CD14-positive monocyte (primary cell): ENCODE results near the gene MRPL46. TPM values are rescaled to one million over a fixed set of nuclear protein-coding genes. Genes with fewer than 3 reads are reported as not detected.
"Not testable (repeated sequence)": the region's sequence is repeated elsewhere in the genome, so short reads cannot be mapped to it uniquely, and the experiment has no call there.

Experiments used
- DNase-seq, 3 donors: peaks; one replicate each; pipeline ENCODE4 v3.0.0-alpha.2; 2011 to 2022
- H2AFZ ChIP-seq: 2 replicates; pipeline ENCODE4 v1.6.0; 2012; ENCODE audit warnings: mild to moderate bottlenecking, low read depth, low read length, inconsistent platforms; ENCODE audit not compliant: insufficient read depth, poor library complexity, severe bottlenecking
- H3K27ac ChIP-seq, 2 donors: 1 replicate in 1 of 2; 2 replicates in 1 of 2; pipeline ENCODE4 v1.5.1; 2012 to 2013; ENCODE audit warnings: low read length in 2 of 2, control low read depth in 1 of 2, inconsistent platforms in 1 of 2, low read depth in 1 of 2, mild to moderate bottlenecking in 1 of 2
- H3K27me3 ChIP-seq, 2 donors: one replicate each; pipeline versions ENCODE4 v1.6.0 to v1.6.1; 2011 to 2013; ENCODE audit warnings: low read length in 2 of 2; ENCODE audit not compliant: control insufficient read depth in 2 of 2, insufficient read depth in 2 of 2
- H3K36me3 ChIP-seq, 2 donors: replicated peaks in 1 of 2; 1 replicate in 1 of 2; 2 replicates in 1 of 2; pipeline versions ENCODE4 v1.5.1 to v1.6.1; 2012 to 2013; ENCODE audit warnings: low read length in 2 of 2, control low read depth in 1 of 2, inconsistent platforms in 1 of 2, mild to moderate bottlenecking in 1 of 2; ENCODE audit not compliant: insufficient read depth in 2 of 2, control insufficient read depth in 1 of 2
- H3K4me1 ChIP-seq, 2 donors: 1 replicate in 1 of 2; 2 replicates in 1 of 2; pipeline versions ENCODE4 v1.5.1 to v1.6.1; 2012 to 2013; ENCODE audit warnings: low read length in 2 of 2, control low read depth in 1 of 2, inconsistent platforms in 1 of 2, mild to moderate bottlenecking in 1 of 2, moderate library complexity in 1 of 2; ENCODE audit not compliant: insufficient read depth in 2 of 2, control insufficient read depth in 1 of 2
- H3K4me2 ChIP-seq: replicated peaks from 2 replicates; pipeline ENCODE3; 2012; ENCODE audit warnings: low read length, moderate library complexity, mild to moderate bottlenecking; ENCODE audit not compliant: poor library complexity, severe bottlenecking; ENCODE audit errors: extremely low read depth
- H3K4me3 ChIP-seq, 3 experiments: fragments of 200-600 bp in 1 of 3; sonication (generic) in 1 of 3; replicated peaks in 1 of 3; 1 replicate in 2 of 3; 2 replicates in 1 of 3; pipeline ENCODE4 v1.5.1; 2011 to 2013; ENCODE audit warnings: low read length in 3 of 3, mild to moderate bottlenecking in 3 of 3, control low read depth in 2 of 3, low read depth in 2 of 3, inconsistent platforms in 1 of 3, moderate library complexity in 1 of 3
- H3K79me2 ChIP-seq: 2 replicates; pipeline ENCODE4 v1.6.0; 2012; ENCODE audit warnings: mild to moderate bottlenecking, control low read depth, inconsistent platforms, low read length, moderate library complexity; ENCODE audit not compliant: insufficient read depth
- H3K9ac ChIP-seq: 2 replicates; pipeline ENCODE4 v1.6.0; 2017; ENCODE audit warnings: low read length, mild to moderate bottlenecking; ENCODE audit not compliant: insufficient read depth, poor library complexity, severe bottlenecking
- H3K9me3 ChIP-seq, 2 donors: replicated peaks in 1 of 2; 1 replicate in 1 of 2; 2 replicates in 1 of 2; pipeline versions ENCODE4 v1.5.1 to v1.6.1; 2012 to 2013; ENCODE audit warnings: low read length in 2 of 2, control low read depth in 1 of 2; ENCODE audit not compliant: control insufficient read depth in 1 of 2, insufficient read depth in 1 of 2
- H4K20me1 ChIP-seq: 2 replicates; pipeline ENCODE4 v1.6.0; 2012; ENCODE audit warnings: mild to moderate bottlenecking, low read length, control low read depth, moderate library complexity; ENCODE audit not compliant: insufficient read depth
- H3K27ac Mint-ChIP-seq, 7 donors: one replicate each; pipeline ENCODE4 v1.8.0; 2020; ENCODE audit warnings: mild to moderate bottlenecking in 7 of 7, mixed read lengths in 7 of 7, moderate library complexity in 6 of 7, inconsistent platforms in 2 of 7
- H3K27me3 Mint-ChIP-seq, 3 donors: one replicate each; pipeline ENCODE4 v1.8.0; 2021 to 2022; ENCODE audit warnings: low read depth in 3 of 3, mild to moderate bottlenecking in 3 of 3, mixed read lengths in 3 of 3, moderate library complexity in 3 of 3, inconsistent platforms in 1 of 3
- H3K36me3 Mint-ChIP-seq, 2 donors: one replicate each; pipeline ENCODE4 v1.8.0; 2020; ENCODE audit warnings: mixed read lengths in 2 of 2, inconsistent platforms in 1 of 2, mild to moderate bottlenecking in 1 of 2
- H3K4me1 Mint-ChIP-seq: one replicate; pipeline ENCODE4 v1.8.0; 2020; ENCODE audit warnings: mild to moderate bottlenecking, mixed read lengths
- H3K4me3 Mint-ChIP-seq, 2 donors: one replicate each; pipeline ENCODE4 v1.8.0; 2020; ENCODE audit warnings: mild to moderate bottlenecking in 2 of 2, mixed read lengths in 2 of 2, moderate library complexity in 1 of 2
- H3K9me3 Mint-ChIP-seq, 7 donors: one replicate each; pipeline ENCODE4 v1.8.0; 2020 to 2022; ENCODE audit warnings: mixed read lengths in 7 of 7, mild to moderate bottlenecking in 6 of 7, moderate library complexity in 6 of 7, inconsistent platforms in 2 of 7
- WGBS: methylation state at CpG from one replicate; pipeline ENCODE4 v1.1.5; 2013; ENCODE audit warnings: missing lambda C conversion rate; ENCODE audit not compliant: insufficient coverage; 5-methylcytosine and 5-hydroxymethylcytosine counted together
- intact Hi-C, 2 donors: fragments of 100-400 bp; cut with micrococcal nuclease; formaldehyde crosslinking; loops; one replicate each; pipeline versions ENCODE4 v1.15.0 to v1.15.1; 2023
- polyA plus RNA-seq, 3 donors: library from polyadenylated mRNA; depleted of rRNA in 1 of 3; unstranded in 2 of 3; stranded (reverse) in 1 of 3; fragments of 300-500 nt in 2 of 3; fragments of >200 nt in 1 of 3; fragmentation: Illumina TruSeq in 2 of 3; gene quantifications; 1 replicate in 2 of 3; 2 replicates in 1 of 3; pipeline ENCODE4 v1.2.3, GENCODE V29; 2012 to 2021
- TF ChIP-seq, protein P1 (sequence below): fragments of 200-600 bp; IDR thresholded peaks from one replicate; pipeline ENCODE4 v1.8.0; 2022; ENCODE audit warnings: antibody characterized with exemption, mild to moderate bottlenecking

The MRPL46 gene
- polyA plus RNA-seq, 3 donors, result 6.3 to 20.3 (median 17.0) TPM

DNA sequence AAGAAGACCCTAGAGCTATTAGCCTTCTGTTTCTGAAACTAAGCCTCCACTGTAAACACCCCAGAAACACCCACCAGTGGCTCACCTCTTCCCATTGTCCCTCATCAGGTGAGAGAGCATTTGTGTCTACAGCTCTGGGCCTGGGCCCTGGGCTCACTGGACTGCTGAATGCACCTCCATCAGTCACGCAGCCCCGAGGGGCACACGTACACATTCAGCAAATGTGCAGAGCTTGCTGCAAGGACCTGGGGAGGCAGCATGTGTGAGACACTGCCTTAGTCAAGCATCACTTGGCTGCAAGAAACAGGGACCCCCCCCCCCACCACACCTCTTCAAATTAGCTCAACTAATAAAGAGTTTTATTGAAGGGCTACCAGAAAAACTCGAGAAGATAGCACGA, 29.0 kb downstream of the MRPL46 start:
- no peak overlapping the region for H3K27ac Mint-ChIP-seq
- Histone ChIP-seq H3K36me3 (no peaks in the 10 kb centered on the region), H4K20me1 (no peaks in the 10 kb centered on the region), H3K9ac (no peak overlapping the region), H3K4me1 (no peaks in the 10 kb centered on the region), H3K27me3 (peaks cover 0 to 4% of the 10 kb centered on the region in 2 donors), H3K79me2 (no peaks in the 10 kb centered on the region), H2AFZ (no peak overlapping the region), H3K4me3 (no peak overlapping the region), H3K4me2 (no peak overlapping the region), H3K27ac (no peak overlapping the region), H3K9me3 (no peaks in the 10 kb centered on the region)
- H3K27me3 Mint-ChIP-seq, result peaks cover 12 to 14% (median 12%) of the 10 kb centered on the region in 3 donors
- no peak overlapping the region for H3K4me3 Mint-ChIP-seq
- no peaks in the 10 kb centered on the region for H3K36me3 Mint-ChIP-seq
- H3K9me3 Mint-ChIP-seq, result peaks cover 0 to 9% (median 1%) of the 10 kb centered on the region in 7 donors
- no peak for DNase-seq
- TF ChIP-seq, protein P1, sequence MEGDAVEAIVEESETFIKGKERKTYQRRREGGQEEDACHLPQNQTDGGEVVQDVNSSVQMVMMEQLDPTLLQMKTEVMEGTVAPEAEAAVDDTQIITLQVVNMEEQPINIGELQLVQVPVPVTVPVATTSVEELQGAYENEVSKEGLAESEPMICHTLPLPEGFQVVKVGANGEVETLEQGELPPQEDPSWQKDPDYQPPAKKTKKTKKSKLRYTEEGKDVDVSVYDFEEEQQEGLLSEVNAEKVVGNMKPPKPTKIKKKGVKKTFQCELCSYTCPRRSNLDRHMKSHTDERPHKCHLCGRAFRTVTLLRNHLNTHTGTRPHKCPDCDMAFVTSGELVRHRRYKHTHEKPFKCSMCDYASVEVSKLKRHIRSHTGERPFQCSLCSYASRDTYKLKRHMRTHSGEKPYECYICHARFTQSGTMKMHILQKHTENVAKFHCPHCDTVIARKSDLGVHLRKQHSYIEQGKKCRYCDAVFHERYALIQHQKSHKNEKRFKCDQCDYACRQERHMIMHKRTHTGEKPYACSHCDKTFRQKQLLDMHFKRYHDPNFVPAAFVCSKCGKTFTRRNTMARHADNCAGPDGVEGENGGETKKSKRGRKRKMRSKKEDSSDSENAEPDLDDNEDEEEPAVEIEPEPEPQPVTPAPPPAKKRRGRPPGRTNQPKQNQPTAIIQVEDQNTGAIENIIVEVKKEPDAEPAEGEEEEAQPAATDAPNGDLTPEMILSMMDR, result no peak
- H3K4me1 Mint-ChIP-seq, result no peaks in the 10 kb centered on the region
- WGBS, result 90% methylated on average over 5 of the region's 5 CpGs
- intact Hi-C loops, result no loop called here

DNA sequence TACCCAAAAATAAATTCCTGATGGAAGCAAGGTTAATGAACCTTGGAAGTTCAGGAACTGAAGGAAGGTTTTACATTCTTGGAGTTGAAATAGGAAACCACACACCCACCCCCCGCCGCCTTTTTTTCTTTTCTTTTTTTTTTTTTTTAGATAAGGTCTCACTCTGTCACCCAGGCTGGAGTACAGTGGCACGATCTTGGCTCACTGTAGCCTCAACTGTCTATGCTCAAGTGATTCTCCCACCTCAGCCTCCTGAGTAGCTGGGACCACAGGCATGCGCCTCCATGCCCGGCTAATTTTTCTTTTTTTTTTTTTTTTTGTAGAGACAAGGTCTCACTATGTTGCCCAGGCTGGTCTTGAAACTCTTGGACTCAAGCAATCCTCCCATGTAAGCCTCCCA, 33.1 kb downstream of the MRPL46 start:
- H3K9me3 Mint-ChIP-seq, H4K20me1 ChIP-seq, H3K4me3 Mint-ChIP-seq, H3K36me3 ChIP-seq, H3K4me1 ChIP-seq, H3K36me3 Mint-ChIP-seq, intact Hi-C loops, H3K4me3 ChIP-seq, H3K4me1 Mint-ChIP-seq, H3K9ac ChIP-seq, DNase-seq, H3K4me2 ChIP-seq, H2AFZ ChIP-seq, H3K79me2 ChIP-seq, H3K27me3 ChIP-seq, H3K9me3 ChIP-seq, H3K27ac Mint-ChIP-seq, H3K27ac ChIP-seq: not testable (repeated sequence)
- WGBS, result no CpG with 5 or more reads among the region's 5 CpGs
- peaks cover 10 to 12% (median 12%) of the 10 kb centered on the region in 3 donors for H3K27me3 Mint-ChIP-seq
